K562 (cell line): ENCODE results near the gene CNPY4. TPM values are rescaled to one million over a fixed set of nuclear protein-coding genes. Genes with fewer than 3 reads are reported as not detected.

ENCODE experiments used
- CBFA2T2 ChIP-seq: fragments of 450-650 bp; conservative IDR thresholded peaks from 2 replicates; pipeline ENCODE4 v1.6.1; 2017; ENCODE audit warnings: mild to moderate bottlenecking
- CREB1 ChIP-seq, 2 experiments: sonication (generic) in 1 of 2; formaldehyde crosslinking in 1 of 2; IDR thresholded peaks; 2 replicates each; pipeline versions ENCODE4 v1.6.1 to v1.8.0; 2012 to 2022; ENCODE audit warnings: inconsistent platforms in 1 of 2, mild to moderate bottlenecking in 1 of 2, missing genetic modification reagents in 1 of 2, moderate library complexity in 1 of 2
- EHMT2 ChIP-seq: fragments of 450-650 bp; IDR thresholded peaks from 2 replicates; pipeline ENCODE4 v1.6.1; 2018; ENCODE audit warnings: antibody characterized with exemption
- GTF2F1 ChIP-seq: IDR thresholded peaks from 2 replicates; pipeline ENCODE4 v1.6.1; 2011; ENCODE audit warnings: low read depth, low read length, improper control_type of control experiment
- KLF1 ChIP-seq: fragments of 450-650 bp; IDR thresholded peaks from 2 replicates; pipeline ENCODE4 v1.6.1; 2016; ENCODE audit warnings: missing genetic modification characterization, missing compliant biosample characterization
- MTA2 ChIP-seq: fragments of 450-650 bp; IDR thresholded peaks from 2 replicates; pipeline ENCODE4 v1.6.1; 2016; ENCODE audit warnings: low read depth
- MXI1 ChIP-seq: IDR thresholded peaks from 2 replicates; pipeline ENCODE4 v1.6.1; 2011; ENCODE audit warnings: low read depth, mild to moderate bottlenecking, improper control_type of control experiment, low read length
- NFATC3 ChIP-seq: fragments of 450-650 bp; IDR thresholded peaks from 2 replicates; pipeline ENCODE4 v1.6.1; 2017; ENCODE audit warnings: mild to moderate bottlenecking
- PHTF2 ChIP-seq: fragments of 250-450 bp; sonication (Bioruptor Pico); IDR thresholded peaks from 2 replicates; pipeline ENCODE4 v1.5.0; 2021; ENCODE audit warnings: mild to moderate bottlenecking
- SMC3 ChIP-seq: conservative IDR thresholded peaks from 2 replicates; pipeline ENCODE4 v1.6.1; 2011; ENCODE audit warnings: low read depth, low read length, improper control_type of control experiment; ENCODE audit not compliant: insufficient read depth
- ZNF282 ChIP-seq: sonication (generic); formaldehyde crosslinking; IDR thresholded peaks from 2 replicates; pipeline ENCODE4 v1.8.1; 2023; ENCODE audit warnings: missing genetic modification reagents
- ZNF316 ChIP-seq: fragments of 450-650 bp; IDR thresholded peaks from 2 replicates; pipeline ENCODE4 v1.6.1; 2016
- ZSCAN29 ChIP-seq: fragments of 450-650 bp; IDR thresholded peaks from 2 replicates; pipeline ENCODE4 v1.6.1; 2017
- polyA plus RNA-seq, 8 experiments: library from polyadenylated mRNA; depleted of rRNA in 4 of 8; stranded (reverse) in 5 of 8; unstranded in 3 of 8; fragments of >200 nt; fragmentation: Nextera tagmentation in 2 of 8; fragmentation: Illumina TruSeq in 1 of 8; extraction: Ambion mirVana in 2 of 8; extraction: Trizol in 1 of 8; gene quantifications; 2 replicates each; pipeline versions ENCODE4 v1.2.1 to v1.2.3, GENCODE V29; 2011 to 2014; ENCODE audit warnings: inconsistent platforms in 1 of 8, missing spikeins in 1 of 8
- total RNA-seq, 7 experiments: library from RNA; depleted of rRNA in 6 of 7; stranded (reverse); fragments of >200 nt in 6 of 7; fragmentation: Illumina TruSeq in 2 of 7; extraction: Trizol in 2 of 7; gene quantifications; 2 replicates each; pipeline versions ENCODE4 v1.2.1 to v1.2.3, GENCODE V29; 2011 to 2021; ENCODE audit warnings: low replicate concordance in 1 of 7
- TF ChIP-seq, protein P1 (sequence below): fragments of 450-650 bp; formaldehyde crosslinking; IDR thresholded peaks from 2 replicates; pipeline ENCODE4 v1.4.0; 2020; ENCODE audit warnings: mild to moderate bottlenecking, mixed read lengths
- TF ChIP-seq, protein P2 (sequence below), 3 experiments: fragments of 200-800 bp in 1 of 3; sonication (Bioruptor generic) in 1 of 3; sonication (generic) in 1 of 3; formaldehyde crosslinking in 1 of 3; IDR thresholded peaks; 2 replicates each; pipeline versions ENCODE4 v1.6.1 to v1.8.0; 2016 to 2022; ENCODE audit warnings: mild to moderate bottlenecking in 2 of 3, missing compliant biosample characterization in 2 of 3, missing genetic modification characterization in 2 of 3, missing genetic modification reagents in 1 of 3

CNPY4 gene
- total and polyA plus RNA-seq, 9 of the 15 experiments (the other 6 are each of a cell fraction or from before 2014, with no cell fraction given) = 1.9 to 11.2 (median 7.0) TPM

DNA sequence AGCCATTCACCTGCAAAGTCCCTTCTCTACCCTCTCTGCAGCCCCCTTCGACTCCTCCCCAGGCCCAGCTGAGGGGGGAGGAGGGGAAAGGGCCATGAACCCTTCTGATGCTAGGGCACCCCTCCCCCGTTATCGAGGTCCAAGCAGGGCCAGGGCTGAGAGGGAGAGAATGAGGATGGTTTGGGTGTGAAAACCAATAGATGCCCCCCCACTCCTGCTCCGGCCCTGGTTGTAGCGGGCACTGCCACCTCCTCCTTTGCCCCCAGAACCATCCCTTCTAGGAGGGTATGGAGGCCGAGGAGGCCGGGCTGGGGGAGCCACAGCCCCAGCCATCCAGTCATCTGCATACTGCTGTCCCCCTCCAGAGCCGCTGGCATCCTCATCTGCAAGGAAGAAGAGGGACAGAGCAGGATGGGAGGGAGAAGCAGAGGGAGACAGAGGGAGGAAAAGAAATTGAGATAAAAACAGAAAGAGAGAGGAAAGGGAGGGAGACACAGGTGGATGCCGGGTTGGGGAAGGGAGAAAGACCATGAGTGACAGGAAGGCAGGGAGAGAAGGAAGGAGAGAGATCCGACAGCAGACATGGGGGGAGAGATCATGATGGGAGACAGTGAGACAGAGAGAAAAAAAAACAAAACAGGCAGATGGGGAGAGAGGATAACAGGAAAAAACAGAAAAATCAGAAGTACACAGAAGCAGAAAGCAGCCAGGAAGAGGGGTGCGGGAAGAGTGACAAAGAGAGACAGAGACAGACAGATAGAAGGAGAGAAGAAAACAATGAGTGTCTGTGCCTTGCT lies 50.9 kb downstream of the CNPY4 start (continued):
- TF ChIP-seq GTF2F1 (no peak), SMC3 (no peak), CREB1 (IDR thresholded peaks at IDR 0.05) (no peak), CREB1 (CRISPR knock-in tag; IDR thresholded peaks at IDR 0.05) (no peak), MXI1 (no peak), KLF1 (tag) (no peak), PHTF2 (CRISPR knock-in tag) (no peak), NFATC3 (no peak), EHMT2 (peak; percentile 50; the same call in 1 of the 2 replicates), ZSCAN29 (no peak), MTA2 (peak; percentile 46; the same call in 1 of the 2 replicates), CBFA2T2 (0 out of 2 replicates have a peak, but pooled peaks have one; percentile 8), ZNF316 (no peak), ZNF282 (CRISPR knock-in tag) (no peak)
- TF ChIP-seq, protein P1, sequence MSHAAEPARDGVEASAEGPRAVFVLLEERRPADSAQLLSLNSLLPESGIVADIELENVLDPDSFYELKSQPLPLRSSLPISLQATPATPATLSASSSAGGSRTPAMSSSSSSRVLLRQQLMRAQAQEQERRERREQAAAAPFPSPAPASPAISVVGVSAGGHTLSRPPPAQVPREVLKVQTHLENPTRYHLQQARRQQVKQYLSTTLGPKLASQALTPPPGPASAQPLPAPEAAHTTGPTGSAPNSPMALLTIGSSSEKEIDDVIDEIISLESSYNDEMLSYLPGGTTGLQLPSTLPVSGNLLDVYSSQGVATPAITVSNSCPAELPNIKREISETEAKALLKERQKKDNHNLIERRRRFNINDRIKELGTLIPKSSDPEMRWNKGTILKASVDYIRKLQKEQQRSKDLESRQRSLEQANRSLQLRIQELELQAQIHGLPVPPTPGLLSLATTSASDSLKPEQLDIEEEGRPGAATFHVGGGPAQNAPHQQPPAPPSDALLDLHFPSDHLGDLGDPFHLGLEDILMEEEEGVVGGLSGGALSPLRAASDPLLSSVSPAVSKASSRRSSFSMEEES (CRISPR knock-in tag) = no peak
- TF ChIP-seq, protein P2, sequence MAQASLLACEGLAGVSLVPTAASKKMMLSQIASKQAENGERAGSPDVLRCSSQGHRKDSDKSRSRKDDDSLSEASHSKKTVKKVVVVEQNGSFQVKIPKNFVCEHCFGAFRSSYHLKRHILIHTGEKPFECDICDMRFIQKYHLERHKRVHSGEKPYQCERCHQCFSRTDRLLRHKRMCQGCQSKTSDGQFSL (CRISPR knock-in tag; IDR thresholded peaks at IDR 0.05) = peak; percentile 60; the same call in 1 of the 2 replicates
- TF ChIP-seq, protein P2 (tag; IDR thresholded peaks at IDR 0.05) = no peak
